Peyer's patch (tissue), 4 donors: Measurements from ENCODE around the gene DOCK8.

Experiments used
- POLR2A ChIP-seq, 2 donors: fragments of 450-650 bp; IDR thresholded peaks; one replicate each; pipeline ENCODE4 v1.5.1; 2017; ENCODE audit warnings: antibody characterized with exemption in 2 of 2, mild to moderate bottlenecking in 2 of 2, moderate library complexity in 2 of 2
- TF ChIP-seq, protein P1 (sequence below), 6 experiments: fragments of 450-650 bp in 4 of 6; fragments of 200-600 bp in 2 of 6; sonication (generic) in 1 of 6; IDR thresholded peaks; one replicate each; pipeline ENCODE4 v1.5.1; 2017 to 2019; ENCODE audit warnings: antibody characterized with exemption in 6 of 6, mild to moderate bottlenecking in 3 of 6, moderate library complexity in 1 of 6

DNA sequence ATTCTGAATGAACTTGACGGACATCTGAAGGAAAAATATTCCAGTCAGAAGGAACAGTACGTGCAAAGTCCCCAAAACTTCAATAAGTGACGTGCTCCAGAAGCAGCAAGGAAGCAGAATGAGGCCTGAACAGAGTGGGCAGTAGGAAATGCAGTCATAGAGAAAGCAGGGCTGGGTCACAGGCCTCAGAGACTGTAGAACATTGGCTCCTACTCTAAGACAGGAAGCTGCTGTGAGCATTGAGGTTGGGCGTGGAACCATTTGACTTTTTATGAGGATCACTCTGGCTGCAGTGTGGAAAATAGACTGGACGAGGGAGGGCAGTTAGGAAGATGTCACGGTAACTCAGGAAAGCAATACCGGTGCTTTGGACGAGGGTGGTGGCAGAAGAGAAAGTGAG, 64.0 kb downstream of the DOCK8 start:
- TF ChIP-seq, protein P1, sequence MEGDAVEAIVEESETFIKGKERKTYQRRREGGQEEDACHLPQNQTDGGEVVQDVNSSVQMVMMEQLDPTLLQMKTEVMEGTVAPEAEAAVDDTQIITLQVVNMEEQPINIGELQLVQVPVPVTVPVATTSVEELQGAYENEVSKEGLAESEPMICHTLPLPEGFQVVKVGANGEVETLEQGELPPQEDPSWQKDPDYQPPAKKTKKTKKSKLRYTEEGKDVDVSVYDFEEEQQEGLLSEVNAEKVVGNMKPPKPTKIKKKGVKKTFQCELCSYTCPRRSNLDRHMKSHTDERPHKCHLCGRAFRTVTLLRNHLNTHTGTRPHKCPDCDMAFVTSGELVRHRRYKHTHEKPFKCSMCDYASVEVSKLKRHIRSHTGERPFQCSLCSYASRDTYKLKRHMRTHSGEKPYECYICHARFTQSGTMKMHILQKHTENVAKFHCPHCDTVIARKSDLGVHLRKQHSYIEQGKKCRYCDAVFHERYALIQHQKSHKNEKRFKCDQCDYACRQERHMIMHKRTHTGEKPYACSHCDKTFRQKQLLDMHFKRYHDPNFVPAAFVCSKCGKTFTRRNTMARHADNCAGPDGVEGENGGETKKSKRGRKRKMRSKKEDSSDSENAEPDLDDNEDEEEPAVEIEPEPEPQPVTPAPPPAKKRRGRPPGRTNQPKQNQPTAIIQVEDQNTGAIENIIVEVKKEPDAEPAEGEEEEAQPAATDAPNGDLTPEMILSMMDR (IDR thresholded peaks at IDR 0.05): no peak
- TF ChIP-seq POLR2A (IDR thresholded peaks at IDR 0.05): no peak
